Immature natural killer cell (primary cell): ENCODE data around the gene ENTR1. TPM values are rescaled to one million over a fixed set of nuclear protein-coding genes. Genes with fewer than 3 reads are reported as not detected.

Experiments used
- DNase-seq, 3 donors: peaks; one replicate each; pipeline ENCODE4 v3.0.0; 2022; ENCODE audit warnings: mixed read lengths in 1 of 3
- H3K27ac Mint-ChIP-seq, 6 donors: one replicate each; pipeline ENCODE4 v1.8.0; 2020; ENCODE audit warnings: mixed read lengths in 6 of 6, mild to moderate bottlenecking in 5 of 6, inconsistent platforms in 4 of 6, moderate library complexity in 3 of 6
- H3K27me3 Mint-ChIP-seq, 3 donors: one replicate each; pipeline ENCODE4 v1.8.0; 2020 to 2021; ENCODE audit warnings: low read depth in 3 of 3, mild to moderate bottlenecking in 3 of 3, mixed read lengths in 3 of 3, moderate library complexity in 3 of 3, inconsistent platforms in 1 of 3
- H3K36me3 Mint-ChIP-seq, 3 donors: one replicate each; pipeline ENCODE4 v1.8.0; 2020; ENCODE audit warnings: mixed read lengths in 3 of 3, inconsistent platforms in 2 of 3, mild to moderate bottlenecking in 2 of 3
- H3K4me1 Mint-ChIP-seq, 2 donors: one replicate each; pipeline ENCODE4 v1.8.0; 2020; ENCODE audit warnings: inconsistent platforms in 2 of 2, mild to moderate bottlenecking in 2 of 2, mixed read lengths in 2 of 2, moderate library complexity in 1 of 2
- H3K4me3 Mint-ChIP-seq, 5 donors: one replicate each; pipeline ENCODE4 v1.8.0; 2020; ENCODE audit warnings: mild to moderate bottlenecking in 5 of 5, mixed read lengths in 5 of 5, inconsistent platforms in 3 of 5, moderate library complexity in 3 of 5
- H3K9me3 Mint-ChIP-seq, 6 donors: one replicate each; pipeline ENCODE4 v1.8.0; 2020; ENCODE audit warnings: mild to moderate bottlenecking in 6 of 6, mixed read lengths in 6 of 6, inconsistent platforms in 4 of 6, moderate library complexity in 3 of 6
- polyA plus RNA-seq, 3 donors: library from polyadenylated mRNA; unstranded; fragments of 300-500 nt; fragmentation: Illumina TruSeq; gene quantifications; one replicate each; pipeline ENCODE4 v1.2.3, GENCODE V29; 2021

ENTR1 gene, protein sequence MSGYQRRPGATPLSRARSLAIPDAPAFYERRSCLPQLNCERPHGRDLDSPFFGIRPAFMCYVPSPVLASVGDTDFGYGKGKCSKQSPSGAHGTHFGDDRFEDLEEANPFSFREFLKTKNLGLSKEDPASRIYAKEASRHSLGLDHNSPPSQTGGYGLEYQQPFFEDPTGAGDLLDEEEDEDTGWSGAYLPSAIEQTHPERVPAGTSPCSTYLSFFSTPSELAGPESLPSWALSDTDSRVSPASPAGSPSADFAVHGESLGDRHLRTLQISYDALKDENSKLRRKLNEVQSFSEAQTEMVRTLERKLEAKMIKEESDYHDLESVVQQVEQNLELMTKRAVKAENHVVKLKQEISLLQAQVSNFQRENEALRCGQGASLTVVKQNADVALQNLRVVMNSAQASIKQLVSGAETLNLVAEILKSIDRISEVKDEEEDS
- polyA plus RNA-seq: 10 to 100 TPM in 1 of 3 donors, 1 to 10 TPM in 2; 5.7 to 11.5 (median 6.2) TPM

DNA sequence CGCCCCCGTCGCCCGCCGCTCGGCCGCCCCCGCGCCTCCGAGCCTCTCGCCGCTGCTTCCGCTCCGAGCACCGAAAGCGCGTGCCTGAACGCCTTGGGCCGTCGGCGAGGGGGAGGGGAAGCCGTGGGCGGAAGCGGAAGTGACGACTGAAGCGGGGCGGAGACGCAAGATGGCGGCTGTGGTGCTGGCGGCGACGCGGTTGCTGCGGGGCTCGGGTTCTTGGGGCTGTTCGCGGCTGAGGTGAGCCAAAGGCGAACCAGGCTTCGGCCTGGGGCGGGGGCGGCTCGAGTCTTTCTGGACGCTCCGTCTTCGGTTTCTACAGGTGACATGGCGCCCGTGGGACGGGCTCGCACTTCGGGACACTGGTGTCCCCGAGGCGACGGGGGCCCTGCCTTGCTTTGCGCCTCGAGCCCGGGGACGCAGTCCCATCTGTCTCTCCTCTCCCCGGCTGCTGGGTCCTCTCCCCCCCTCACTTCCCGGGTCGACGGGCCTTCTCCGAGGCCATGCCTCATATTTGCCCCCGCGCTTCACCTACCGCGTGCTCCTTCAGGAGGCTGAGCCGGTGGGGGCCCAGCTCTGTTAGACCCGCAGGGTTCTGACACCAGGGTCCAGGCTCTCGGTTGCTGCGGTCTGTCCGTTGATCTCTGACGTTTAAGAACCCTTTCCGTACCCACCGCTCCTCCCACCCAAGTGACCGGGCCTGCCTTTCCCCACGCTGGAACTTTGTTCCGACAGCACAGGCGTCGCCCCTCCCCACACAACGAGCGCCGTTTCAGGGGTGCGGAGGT lies at the start of gene ENTR1, which contains the start of gene PMPCA:
Gene ENTR1 (minus strand): TSS at position 115 of the 788 bp plus-strand sequence. CDS start 217 bp downstream, outside the sequence.
Gene PMPCA (plus strand): TSS at position 159 of the 788 bp plus-strand sequence. CDS start 11 bp downstream, at position 170.
- H3K4me3 Mint-ChIP-seq: peak within 1 kb of the TSS; percentile 84 to 91 (median 88)
- peak within 1 kb of the TSS; percentile 84 to 92 (median 88) for H3K27ac Mint-ChIP-seq
- DNase-seq: peak; percentile 93
- H3K27me3 Mint-ChIP-seq: peaks cover 3 to 14% (median 9%) of the 10 kb centered on the region in 3 donors
- peaks cover 30 to 33% of the 10 kb centered on the region in 2 donors for H3K4me1 Mint-ChIP-seq
- H3K9me3 Mint-ChIP-seq: peaks cover 0 to 2% (median 0%) of the 10 kb centered on the region in 6 donors
- peaks cover 4 to 9% (median 8%) of the 10 kb centered on the region in 3 donors for H3K36me3 Mint-ChIP-seq

- no peaks in the 10 kb centered on the region for H3K4me1 Mint-ChIP-seq
- H3K9me3 Mint-ChIP-seq: peaks cover 0 to 1% (median 0%) of the 10 kb centered on the region in 6 donors
- peaks cover 0 to 39% (median 16%) of the 10 kb centered on the region in 3 donors for H3K36me3 Mint-ChIP-seq
- H3K27ac Mint-ChIP-seq: no peak overlapping the region
- H3K27me3 Mint-ChIP-seq: peaks cover 0 to 3% (median 1%) of the 10 kb centered on the region in 3 donors
- H3K4me3 Mint-ChIP-seq: no peak overlapping the region
- no peak for DNase-seq
These were observed 49.0 kb upstream of the ENTR1 start for GRCh38 chr9:136459425-136459824.

- Mint-ChIP-seq H3K4me3 (no peak overlapping the region), H3K9me3 (peaks cover 0 to 1% (median 0%) of the 10 kb centered on the region in 6 donors), H3K36me3 (peaks cover 4 to 37% (median 19%) of the 10 kb centered on the region in 3 donors), H3K4me1 (no peaks in the 10 kb centered on the region), H3K27ac (no peak overlapping the region), H3K27me3 (peaks cover 0 to 2% (median 1%) of the 10 kb centered on the region in 3 donors)
- no peak for DNase-seq
These were observed 46.9 kb upstream of the ENTR1 start for GRCh38 chr9:136457326-136457725.

- Mint-ChIP-seq H3K36me3 (peaks cover 4 to 36% (median 15%) of the 10 kb centered on the region in 3 donors), H3K9me3 (peaks cover 0 to 1% (median 0%) of the 10 kb centered on the region in 6 donors), H3K27ac (no peak overlapping the region), H3K4me3 (no peak overlapping the region), H3K27me3 (peaks cover 0 to 2% (median 1%) of the 10 kb centered on the region in 3 donors), H3K4me1 (no peaks in the 10 kb centered on the region)
- no peak for DNase-seq
These were observed 45.8 kb upstream of the ENTR1 start for GRCh38 chr9:136456258-136456657.

DNA sequence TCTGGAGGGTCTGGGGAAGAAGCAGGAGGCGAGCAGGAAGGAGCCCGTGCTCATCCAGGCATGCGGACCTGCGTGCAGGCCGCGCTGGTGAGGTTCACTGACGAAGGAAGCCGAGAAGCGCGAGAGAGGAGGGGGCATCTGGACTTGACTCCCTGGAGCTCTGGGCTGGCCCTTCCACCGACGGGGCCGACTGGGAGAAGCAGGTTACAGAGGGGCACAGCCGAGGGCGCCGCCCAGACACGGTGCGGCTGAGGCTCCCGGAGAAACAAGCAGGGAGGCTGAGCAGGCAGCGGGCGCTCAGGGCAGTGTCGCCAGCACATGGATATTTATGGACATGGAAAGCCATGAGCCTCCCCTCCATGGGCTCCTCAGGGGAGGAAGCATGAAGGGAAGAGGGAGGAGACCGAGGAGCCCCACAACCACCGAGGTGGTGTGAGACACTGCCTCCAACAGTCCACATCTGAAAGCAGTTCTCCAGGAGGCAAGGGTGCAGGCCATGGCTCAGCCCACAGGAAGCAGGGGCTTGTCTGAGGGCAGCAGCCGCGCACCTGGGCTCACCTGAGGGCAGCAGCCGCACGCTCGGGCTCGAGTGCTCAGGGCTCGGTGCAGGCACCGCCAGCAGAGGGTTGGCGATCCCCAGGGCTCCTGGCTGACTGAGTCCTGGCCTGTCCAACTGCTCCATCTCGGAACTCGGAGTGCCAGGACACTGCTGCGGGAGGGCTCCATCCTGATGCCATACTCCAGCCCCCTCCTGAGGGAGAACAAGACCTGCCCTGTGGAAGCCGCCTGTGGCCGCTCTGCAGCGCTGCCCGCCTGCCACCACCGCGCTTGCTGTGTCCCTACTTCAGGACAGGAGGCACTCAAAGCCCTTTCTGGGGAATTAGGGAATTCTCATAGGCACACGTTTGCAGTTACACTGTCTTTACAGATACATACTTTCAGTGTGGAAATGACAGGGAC lies 44.9 kb upstream of the ENTR1 start:
- no peak for DNase-seq
- Mint-ChIP-seq H3K9me3 (peaks cover 0 to 1% (median 0%) of the 10 kb centered on the region in 6 donors), H3K36me3 (peaks cover 7 to 42% (median 16%) of the 10 kb centered on the region in 3 donors), H3K4me3 (no peak overlapping the region), H3K27me3 (peaks cover 0 to 2% (median 1%) of the 10 kb centered on the region in 3 donors), H3K4me1 (no peaks in the 10 kb centered on the region), H3K27ac (no peak overlapping the region)

DNA sequence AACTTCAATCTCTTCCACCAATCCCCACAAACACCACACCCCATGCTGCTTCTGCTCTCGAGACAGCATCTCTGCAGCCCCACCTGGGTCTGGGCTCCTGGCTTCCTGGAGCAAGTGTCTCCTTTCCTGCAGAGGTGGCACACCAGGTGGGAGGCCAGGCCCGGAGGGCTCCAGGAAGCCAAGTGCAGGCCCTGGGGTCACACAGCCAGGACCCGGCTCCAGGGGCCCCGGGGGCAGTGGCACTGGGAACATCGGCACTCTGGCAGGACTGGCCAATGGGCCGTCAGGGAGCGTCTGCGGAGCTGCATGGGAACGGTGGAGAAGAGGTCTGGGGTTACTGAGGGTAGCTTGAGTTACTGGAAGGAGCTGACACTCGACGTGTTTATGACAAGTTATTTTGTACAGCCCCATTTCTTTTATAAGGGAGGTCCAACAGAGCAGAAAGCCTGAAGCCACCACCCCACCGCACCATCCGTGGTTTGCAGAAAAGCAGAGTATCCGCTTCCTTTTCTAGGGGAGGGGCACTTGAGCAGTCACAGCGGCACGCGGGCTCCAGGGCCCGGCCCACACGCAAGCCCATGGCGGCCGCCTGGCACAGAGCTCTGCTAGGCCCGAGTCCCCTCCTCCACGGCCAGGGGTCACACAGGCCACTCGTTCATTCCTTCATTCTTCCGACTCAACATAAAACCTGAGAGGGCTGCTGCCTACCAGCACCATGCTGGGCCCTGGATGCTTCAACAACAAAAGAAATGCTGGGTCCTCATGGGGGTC lies 43.8 kb upstream of the ENTR1 start:
- peaks cover 0 to 2% (median 1%) of the 10 kb centered on the region in 3 donors for H3K27me3 Mint-ChIP-seq
- H3K27ac Mint-ChIP-seq: no peak overlapping the region
- H3K4me3 Mint-ChIP-seq: no peak overlapping the region
- DNase-seq: no peak
- peaks cover 8 to 43% (median 20%) of the 10 kb centered on the region in 3 donors for H3K36me3 Mint-ChIP-seq
- no peaks in the 10 kb centered on the region for H3K4me1 Mint-ChIP-seq
- peaks cover 0 to 1% (median 0%) of the 10 kb centered on the region in 6 donors for H3K9me3 Mint-ChIP-seq

GRCh38 chr9:136453326-136453725 lies 42.9 kb upstream of the ENTR1 start:
- Mint-ChIP-seq H3K27me3 (peaks cover 0 to 2% (median 1%) of the 10 kb centered on the region in 3 donors), H3K4me3 (no peak overlapping the region), H3K36me3 (peaks cover 8 to 38% (median 16%) of the 10 kb centered on the region in 3 donors), H3K27ac (no peak overlapping the region), H3K4me1 (no peaks in the 10 kb centered on the region), H3K9me3 (peaks cover 0 to 1% (median 0%) of the 10 kb centered on the region in 6 donors)
- DNase-seq: no peak

DNA sequence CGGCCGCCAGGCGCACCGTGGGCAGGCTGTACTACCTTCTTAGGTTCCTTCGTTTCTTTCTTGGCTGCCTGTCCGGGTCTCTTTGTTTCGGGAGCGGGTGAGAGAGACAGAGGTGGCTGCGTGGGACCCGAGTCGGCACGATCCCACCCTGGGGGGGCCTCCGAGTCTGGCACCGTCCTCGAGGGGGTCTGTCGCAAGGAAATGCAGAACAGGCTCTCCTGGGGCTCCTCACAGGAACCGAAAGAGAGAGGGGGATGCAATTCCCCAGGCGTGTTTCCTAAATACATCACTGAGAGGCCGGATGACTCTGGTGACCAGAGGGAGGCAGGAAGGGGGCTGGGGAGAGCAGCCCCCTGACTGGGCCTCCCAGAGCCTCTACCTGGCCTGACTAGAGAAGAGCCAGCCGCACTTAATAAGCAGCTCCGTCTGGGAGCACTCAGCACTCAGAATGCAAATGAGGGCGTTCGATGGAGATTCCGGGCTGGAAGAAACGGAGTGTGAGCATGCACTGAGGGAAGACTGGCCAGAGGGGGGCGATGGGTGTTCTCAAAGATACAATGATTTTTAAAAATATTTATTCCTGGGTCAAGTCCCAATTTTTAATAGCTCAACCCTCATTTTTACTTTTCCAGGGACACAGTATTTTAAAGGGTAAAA lies 40.9 kb upstream of the ENTR1 start:
- H3K4me1 Mint-ChIP-seq: no peaks in the 10 kb centered on the region
- H3K36me3 Mint-ChIP-seq: peaks cover 19 to 45% (median 29%) of the 10 kb centered on the region in 3 donors
- H3K27me3 Mint-ChIP-seq: peaks cover 0 to 2% (median 1%) of the 10 kb centered on the region in 3 donors
- H3K4me3 Mint-ChIP-seq: no peak overlapping the region
- no peak for DNase-seq
- peaks cover 0 to 1% (median 0%) of the 10 kb centered on the region in 6 donors for H3K9me3 Mint-ChIP-seq
- H3K27ac Mint-ChIP-seq: no peak overlapping the region

DNA sequence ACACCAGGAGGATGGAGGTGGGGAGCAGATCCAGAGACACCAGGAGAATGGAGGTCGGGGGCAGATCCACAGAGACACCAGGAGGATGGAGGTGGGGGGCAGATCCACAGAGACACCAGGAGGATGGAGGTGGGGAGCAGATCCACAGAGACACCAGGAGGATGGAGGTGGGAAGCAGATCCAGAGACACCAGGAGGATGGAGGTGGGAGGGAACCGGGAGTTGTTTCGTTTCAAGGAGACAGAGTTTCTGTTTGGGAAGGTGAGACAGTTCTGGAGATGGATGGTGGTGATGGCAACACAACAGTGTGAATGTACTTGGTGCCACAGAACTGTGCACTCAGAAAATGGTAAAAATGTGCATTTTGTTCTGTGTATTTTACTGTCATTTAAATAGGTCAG lies 38.2 kb upstream of the ENTR1 start:
- no peaks in the 10 kb centered on the region for H3K9me3 Mint-ChIP-seq
- no peaks in the 10 kb centered on the region for H3K27me3 Mint-ChIP-seq
- no peak for DNase-seq
- no peaks in the 10 kb centered on the region for H3K4me1 Mint-ChIP-seq
- H3K4me3 Mint-ChIP-seq: no peak overlapping the region
- peak overlapping the region in 1 of 6 donors; percentile 67 for H3K27ac Mint-ChIP-seq
- peaks cover 20 to 46% (median 30%) of the 10 kb centered on the region in 3 donors for H3K36me3 Mint-ChIP-seq

DNA sequence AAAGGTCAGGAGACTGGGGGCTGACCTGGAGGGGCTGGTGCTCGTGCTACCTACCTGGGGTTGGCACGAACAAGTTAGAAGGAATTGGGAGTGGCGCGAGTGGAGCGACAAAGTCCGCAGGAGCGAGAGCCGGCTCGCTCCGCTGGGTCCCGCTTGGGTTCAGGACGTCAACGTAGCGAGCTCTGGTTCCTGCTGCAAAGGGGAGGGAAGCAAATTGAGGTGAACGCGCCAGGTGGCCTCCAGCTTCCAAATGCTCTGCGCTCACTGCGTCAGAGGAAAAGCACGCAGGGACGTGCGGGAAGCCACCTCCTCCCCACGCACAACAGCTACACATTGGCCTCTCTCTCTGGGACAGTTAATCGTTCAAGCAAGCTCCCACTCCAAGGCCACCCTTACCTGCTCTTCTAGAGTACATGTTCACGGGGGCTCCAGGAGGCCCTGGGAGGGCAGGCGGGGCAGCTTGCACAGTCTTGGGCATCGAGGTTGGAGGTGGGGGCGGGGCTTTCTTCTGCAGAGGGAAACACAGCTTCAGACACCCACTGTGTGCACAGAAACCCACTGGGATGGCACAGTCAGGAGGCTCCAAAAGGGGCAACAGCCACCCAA lies 36.9 kb upstream of the ENTR1 start:
- H3K9me3 Mint-ChIP-seq: no peaks in the 10 kb centered on the region
- no peaks in the 10 kb centered on the region for H3K27me3 Mint-ChIP-seq
- H3K4me3 Mint-ChIP-seq: no peak overlapping the region
- no peak for DNase-seq
- no peak overlapping the region for H3K27ac Mint-ChIP-seq
- no peaks in the 10 kb centered on the region for H3K4me1 Mint-ChIP-seq
- peaks cover 16 to 47% (median 25%) of the 10 kb centered on the region in 3 donors for H3K36me3 Mint-ChIP-seq

- H3K9me3 Mint-ChIP-seq: no peaks in the 10 kb centered on the region
- peaks cover 16 to 46% (median 25%) of the 10 kb centered on the region in 3 donors for H3K36me3 Mint-ChIP-seq
- peaks cover 0 to 2% (median 0%) of the 10 kb centered on the region in 3 donors for H3K27me3 Mint-ChIP-seq
- no peaks in the 10 kb centered on the region for H3K4me1 Mint-ChIP-seq
- DNase-seq: no peak
- no peak overlapping the region for H3K27ac Mint-ChIP-seq
- no peak overlapping the region for H3K4me3 Mint-ChIP-seq
These were observed 35.4 kb upstream of the ENTR1 start for GRCh38 chr9:136445799-136446198.
